HG03565 (cell line): ENCODE results near the gene ARHGAP11A.

ENCODE experiments used
- ATAC-seq: cut with Tn5 transposase; IDR thresholded peaks from one replicate; pipeline ENCODE4 v1.9.1; 2021; ENCODE audit warnings: mild to moderate bottlenecking, moderate library complexity; ENCODE audit not compliant: unreplicated experiment

ARHGAP11A gene

GRCh38 chr15:32683906-32684584 is 68.7 kb downstream of the ARHGAP11A start:
- ATAC-seq, result no peak

DNA sequence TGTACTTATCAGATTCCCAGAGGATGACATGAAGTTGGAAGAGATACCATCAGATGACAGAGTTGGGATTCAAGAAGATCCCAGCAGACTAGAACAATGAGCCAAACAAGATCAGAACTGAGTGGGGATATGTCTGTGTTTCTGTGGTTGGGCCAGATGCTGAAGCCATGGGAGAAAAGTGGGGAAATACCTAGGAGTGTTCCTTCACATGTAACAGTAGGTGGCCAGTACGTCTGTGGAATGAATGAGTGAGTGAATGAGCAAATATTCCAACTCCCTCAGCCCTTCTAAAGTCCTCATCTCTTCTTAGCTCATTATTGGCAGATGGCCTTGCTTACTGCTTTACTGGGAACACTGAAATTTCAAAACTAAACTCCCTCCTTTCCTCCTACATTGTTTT is 70.3 kb downstream of the ARHGAP11A start:
- ATAC-seq, result no peak

DNA sequence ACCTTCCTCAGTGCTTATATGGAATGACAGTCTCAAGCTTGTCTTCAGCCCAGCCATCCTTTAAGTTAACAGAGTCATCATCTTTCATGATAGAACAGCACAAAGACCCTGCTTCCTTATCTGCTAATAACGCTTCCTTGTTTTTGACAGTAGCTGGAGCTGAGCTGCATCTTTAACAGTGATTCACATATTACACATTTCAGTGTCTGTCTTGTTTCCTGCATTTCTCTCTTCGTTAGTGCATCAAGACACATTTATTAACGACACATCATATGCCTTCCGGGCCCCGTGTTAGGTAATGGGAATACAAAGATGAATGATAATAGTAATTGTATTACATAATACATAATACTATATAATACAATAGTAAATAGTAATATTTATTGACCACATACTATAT is 72.3 kb downstream of the ARHGAP11A start:
- no peak for ATAC-seq

DNA sequence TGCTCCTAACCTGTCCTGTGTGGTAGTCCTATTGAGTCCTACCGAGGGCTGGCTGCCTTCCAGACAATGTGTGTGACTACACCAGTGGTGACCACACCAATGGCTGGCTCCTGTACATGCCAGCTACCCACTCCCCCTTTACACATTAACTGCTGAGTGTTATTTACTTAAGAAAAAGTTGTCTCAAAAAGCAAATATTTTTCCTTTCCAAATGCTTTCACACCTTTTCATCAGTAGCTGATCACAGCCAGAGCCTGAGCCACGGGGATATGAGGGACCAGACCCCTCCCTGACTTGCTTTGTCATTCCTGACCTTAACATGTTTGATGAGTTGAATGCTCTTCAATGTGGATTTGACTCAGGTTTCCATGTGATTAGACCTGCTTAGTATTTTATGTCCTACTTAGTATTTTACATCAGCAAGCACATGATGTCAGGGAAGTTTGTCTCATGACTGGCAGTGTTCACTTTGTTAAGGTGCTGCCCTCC is 72.9 kb downstream of the ARHGAP11A start:
- no peak for ATAC-seq
